ENCODE results near the gene RALGPS1. TPM values are rescaled to one million over a fixed set of nuclear protein-coding genes. Genes with fewer than 3 reads are reported as not detected.

Gene RALGPS1
- total and polyA plus RNA-seq, 2 donors (not counting 1 experiment from before 2014, with no cell fraction given) = 2.0 to 5.9 TPM

DNA sequence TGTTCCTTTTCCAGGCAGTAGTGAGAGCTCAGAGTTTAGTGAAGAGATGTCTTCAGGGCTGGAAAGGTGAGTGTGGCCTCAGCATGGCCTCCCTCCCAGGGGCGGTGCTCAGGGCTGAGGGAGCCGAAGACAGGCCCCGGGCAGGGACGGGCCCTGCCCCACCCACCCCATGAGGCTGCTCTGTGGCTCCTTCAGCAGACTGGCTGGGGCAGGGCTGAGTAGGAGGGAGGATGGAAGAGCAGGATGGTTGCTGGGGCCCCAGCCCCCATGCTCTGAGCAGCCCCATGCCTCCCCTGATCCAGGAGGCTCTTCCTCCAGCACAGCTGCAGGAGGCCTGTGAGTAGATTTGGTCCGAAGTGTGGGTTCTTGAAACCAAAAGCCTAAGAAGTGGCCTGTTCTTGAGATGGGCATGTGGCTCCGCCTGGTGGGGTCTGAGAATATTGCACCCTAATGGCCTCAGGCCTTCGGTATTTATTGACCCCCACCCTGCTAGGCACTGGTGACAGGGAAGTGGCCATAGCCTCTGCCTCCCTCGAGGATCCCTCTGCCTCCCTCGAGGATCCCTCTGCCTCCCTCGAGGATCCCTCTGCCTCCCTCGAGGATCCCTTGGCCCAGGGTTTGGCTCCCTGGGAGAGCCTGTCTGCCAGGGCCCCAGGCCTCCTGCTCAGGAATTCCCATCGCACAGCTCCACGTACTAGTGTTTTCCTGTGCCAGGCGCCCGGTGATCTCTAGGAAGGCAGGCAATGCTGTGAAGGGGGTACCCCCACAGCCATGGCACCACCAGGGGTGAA, 284.6 kb downstream of the RALGPS1 start:
- peaks cover 5% of the 10 kb centered on the region for H3K4me1 ChIP-seq (ENCODE audit: control insufficient read depth, extremely low read depth, insufficient read depth, low read length)
- no peak overlapping the region for H3K27ac ChIP-seq (ENCODE audit: insufficient read depth, low read length)
- peak; percentile 62 to 89 for DNase-seq (ENCODE audit: low read depth in 2 of 2)
- no peaks in the 10 kb centered on the region for H3K9me3 ChIP-seq (ENCODE audit: control insufficient read depth, insufficient read depth, low read depth, low read length)
- no peaks in the 10 kb centered on the region for H3K79me2 ChIP-seq (ENCODE audit: control insufficient read depth, insufficient read depth, low read length)
- H2AFZ ChIP-seq (ENCODE audit: low read length) = no peak overlapping the region
- no peak overlapping the region for H3K4me3 ChIP-seq (replicated peaks in 1 of 4; ENCODE audit: control extremely low read depth in 1 of 4, insufficient read depth in 1 of 4, low read depth in 3 of 4, low read length in 4 of 4)
- H4K20me1 ChIP-seq (ENCODE audit: control insufficient read depth, extremely low read depth, insufficient read depth, low read length) = no peaks in the 10 kb centered on the region
- no peaks in the 10 kb centered on the region for H3K36me3 ChIP-seq (ENCODE audit: control insufficient read depth, insufficient read depth, low read length)
- peaks cover 2% of the 10 kb centered on the region for H3K27me3 ChIP-seq (ENCODE audit: control insufficient read depth, insufficient read depth, low read length)
- H3K9ac ChIP-seq (ENCODE audit: insufficient read depth, low read length) = peak overlapping the region; percentile 7
- no peak overlapping the region for H3K4me2 ChIP-seq (ENCODE audit: extremely low read depth, insufficient read depth, low read length)
- TF ChIP-seq EZH2 (IDR thresholded peaks at IDR 0.05; ENCODE audit: low read length, missing control alignments) (no peak), CTCF (conservative IDR thresholded peaks at IDR 0.05 in 1 of 2, IDR thresholded peaks at IDR 0.05 in 1 of 2; ENCODE audit: low read depth in 1 of 2, low read length in 2 of 2) (peak; percentile 93 to 97)

- Histone ChIP-seq H3K27me3 (ENCODE audit: control insufficient read depth, insufficient read depth, low read length) (peaks cover 2% of the 10 kb centered on the region), H3K9me3 (ENCODE audit: control insufficient read depth, insufficient read depth, low read depth, low read length) (no peaks in the 10 kb centered on the region), H3K4me1 (ENCODE audit: control insufficient read depth, extremely low read depth, insufficient read depth, low read length) (peaks cover 5% of the 10 kb centered on the region), H3K4me2 (ENCODE audit: extremely low read depth, insufficient read depth, low read length) (no peak overlapping the region), H4K20me1 (ENCODE audit: control insufficient read depth, extremely low read depth, insufficient read depth, low read length) (no peaks in the 10 kb centered on the region), H3K36me3 (ENCODE audit: control insufficient read depth, insufficient read depth, low read length) (no peaks in the 10 kb centered on the region), H2AFZ (ENCODE audit: low read length) (no peak overlapping the region), H3K27ac (ENCODE audit: insufficient read depth, low read length) (no peak overlapping the region), H3K79me2 (ENCODE audit: control insufficient read depth, insufficient read depth, low read length) (no peaks in the 10 kb centered on the region), H3K4me3 (replicated peaks in 1 of 4; ENCODE audit: control extremely low read depth in 1 of 4, insufficient read depth in 1 of 4, low read depth in 3 of 4, low read length in 4 of 4) (no peak overlapping the region), H3K9ac (ENCODE audit: insufficient read depth, low read length) (no peak overlapping the region)
- TF ChIP-seq EZH2 (IDR thresholded peaks at IDR 0.05; ENCODE audit: low read length, missing control alignments) (no peak), CTCF (conservative IDR thresholded peaks at IDR 0.05 in 1 of 2, IDR thresholded peaks at IDR 0.05 in 1 of 2; ENCODE audit: low read depth in 1 of 2, low read length in 2 of 2) (no peak)
- DNase-seq (ENCODE audit: low read depth in 2 of 2) = no peak
These were observed 285.7 kb downstream of the RALGPS1 start for GRCh38 chr9:127200106-127200862.

DNA sequence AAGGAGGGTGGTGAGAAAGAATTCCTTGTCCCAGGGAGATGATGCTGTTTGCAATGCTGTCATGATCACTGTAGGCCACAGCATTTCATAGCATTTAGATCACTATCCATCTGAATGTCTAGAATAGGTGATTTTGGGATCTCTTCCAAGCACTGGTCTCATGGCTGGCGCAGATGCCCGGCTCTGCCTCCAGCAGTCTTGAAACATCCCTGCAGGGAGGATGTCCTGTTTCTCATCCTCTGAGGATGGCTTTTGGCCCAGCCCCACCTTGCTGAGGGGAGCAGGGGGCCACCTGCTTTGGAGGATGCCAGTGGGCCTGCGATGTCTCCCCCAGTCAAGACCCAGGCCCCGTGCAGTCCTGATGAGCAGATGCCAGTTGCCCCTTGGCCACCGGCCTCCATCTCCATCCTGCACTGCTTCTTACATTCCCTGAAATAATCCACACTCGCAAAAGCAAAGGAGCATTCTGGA, 286.5 kb downstream of the RALGPS1 start:
- DNase-seq (ENCODE audit: low read depth in 2 of 2) = peak in 1 of 2 donors; percentile 27
- Histone ChIP-seq H3K4me2 (ENCODE audit: extremely low read depth, insufficient read depth, low read length) (no peak overlapping the region), H3K27me3 (ENCODE audit: control insufficient read depth, insufficient read depth, low read length) (peaks cover 2% of the 10 kb centered on the region)

More for the DNA sequence above, 286.5 kb downstream of the RALGPS1 start:
- Histone ChIP-seq H3K9me3 (ENCODE audit: control insufficient read depth, insufficient read depth, low read depth, low read length) (no peaks in the 10 kb centered on the region), H3K4me3 (replicated peaks in 1 of 4; ENCODE audit: control extremely low read depth in 1 of 4, insufficient read depth in 1 of 4, low read depth in 3 of 4, low read length in 4 of 4) (no peak overlapping the region), H3K27ac (ENCODE audit: insufficient read depth, low read length) (no peak overlapping the region), H3K79me2 (ENCODE audit: control insufficient read depth, insufficient read depth, low read length) (no peaks in the 10 kb centered on the region), H3K36me3 (ENCODE audit: control insufficient read depth, insufficient read depth, low read length) (no peaks in the 10 kb centered on the region), H3K9ac (ENCODE audit: insufficient read depth, low read length) (no peak overlapping the region), H4K20me1 (ENCODE audit: control insufficient read depth, extremely low read depth, insufficient read depth, low read length) (no peaks in the 10 kb centered on the region), H2AFZ (ENCODE audit: low read length) (no peak overlapping the region), H3K4me1 (ENCODE audit: control insufficient read depth, extremely low read depth, insufficient read depth, low read length) (peaks cover 5% of the 10 kb centered on the region)
- TF ChIP-seq CTCF (conservative IDR thresholded peaks at IDR 0.05 in 1 of 2, IDR thresholded peaks at IDR 0.05 in 1 of 2; ENCODE audit: low read depth in 1 of 2, low read length in 2 of 2) (no peak), EZH2 (IDR thresholded peaks at IDR 0.05; ENCODE audit: low read length, missing control alignments) (peak; percentile 30)

Data from fibroblast of lung (primary cell).